ENCODE data around the gene APOBR.
A peak's percentile ranks its signal among the peaks of the same experiment; 100 is the strongest.
"Not testable (repeated sequence)": the region's sequence is repeated elsewhere in the genome, so short reads cannot be mapped to it uniquely, and the experiment has no call there.

Gene APOBR

DNA sequence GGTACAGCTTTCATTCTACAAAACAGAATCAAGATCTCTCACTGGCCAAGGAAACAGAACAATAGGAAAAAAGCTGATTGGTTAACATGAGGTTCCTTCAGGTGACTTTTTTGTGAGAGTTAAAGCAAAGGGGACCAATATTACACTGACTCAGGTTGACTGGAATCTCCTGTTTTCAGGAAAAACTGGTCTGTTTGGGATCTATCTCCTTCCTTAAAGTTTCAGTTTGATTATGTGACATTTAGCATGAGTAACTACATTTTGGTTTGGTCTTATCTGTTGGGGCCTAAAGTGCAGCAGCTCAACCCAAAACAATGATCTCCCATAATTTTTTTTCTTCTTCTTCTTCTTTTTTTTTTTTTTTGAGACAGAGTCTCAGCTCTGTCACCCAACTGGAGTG is 34.7 kb downstream of the APOBR start:
- H3K9ac ChIP-seq (ENCODE audit: low read depth, low read length) = no peak overlapping the region
- H3K36me3 ChIP-seq (ENCODE audit: insufficient read depth, low read length) = no peaks in the 10 kb centered on the region
- H3K4me1 ChIP-seq (ENCODE audit: insufficient read depth, low read length) = no peaks in the 10 kb centered on the region
- no peaks in the 10 kb centered on the region; the same call in 1 of the 2 replicates for H3K9me3 ChIP-seq (ENCODE audit: control insufficient read depth, insufficient read depth, low read length)

DNA sequence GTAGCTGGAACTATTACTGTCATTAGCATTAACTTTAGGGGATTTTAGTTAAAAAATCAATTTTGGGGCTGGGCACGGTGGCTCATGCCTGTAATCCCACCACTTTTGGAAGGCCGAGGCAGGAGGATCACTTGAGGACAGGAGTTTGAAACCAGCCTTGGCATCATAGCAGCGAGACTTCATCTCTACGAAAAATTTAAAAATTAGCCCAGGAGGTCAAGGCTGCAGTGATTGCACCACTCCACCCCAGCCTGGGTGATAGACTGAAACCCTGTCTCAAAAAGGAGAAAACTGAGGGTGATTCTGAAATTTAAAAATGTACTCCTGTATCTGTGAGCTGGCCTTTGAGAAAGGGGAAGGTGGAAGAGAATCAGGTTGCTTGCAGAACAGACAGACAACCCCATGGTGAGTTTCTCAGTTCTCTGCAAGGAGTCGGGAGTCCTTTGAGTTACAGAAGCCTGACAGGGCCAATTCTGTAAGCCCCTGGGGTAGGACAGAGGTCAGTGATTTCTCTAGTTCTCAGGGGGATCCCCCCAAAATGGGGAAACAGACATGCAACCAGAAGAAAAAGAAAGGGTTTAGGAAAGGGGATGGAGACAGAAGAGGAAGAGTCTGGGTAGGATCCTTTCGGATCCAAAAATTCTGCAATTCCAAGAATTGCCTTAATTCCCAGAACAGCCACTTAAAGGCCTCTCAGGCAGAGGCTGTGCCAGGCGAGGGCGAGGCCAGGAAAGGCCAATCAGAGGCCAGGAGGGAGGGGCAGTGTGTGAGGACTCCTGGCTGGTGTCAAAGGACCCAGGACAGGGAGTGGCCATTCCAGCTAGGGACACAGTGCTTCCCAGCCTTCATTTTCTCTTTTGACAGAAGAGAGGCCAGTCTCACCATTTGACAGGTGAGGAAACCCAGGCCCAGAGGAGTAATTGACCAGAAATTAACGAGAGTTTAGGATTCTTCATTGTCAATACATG is 37.6 kb downstream of the APOBR start:
- no peaks in the 10 kb centered on the region for H3K9me3 ChIP-seq (ENCODE audit: control insufficient read depth, insufficient read depth, low read length)
- 0 out of 2 replicates have a peak overlapping the region, but pooled peaks have one; percentile 9 for H3K9ac ChIP-seq (ENCODE audit: low read depth, low read length)
- H3K4me1 ChIP-seq (ENCODE audit: insufficient read depth, low read length) = no peaks in the 10 kb centered on the region
- H3K36me3 ChIP-seq (ENCODE audit: insufficient read depth, low read length) = no peaks in the 10 kb centered on the region

DNA sequence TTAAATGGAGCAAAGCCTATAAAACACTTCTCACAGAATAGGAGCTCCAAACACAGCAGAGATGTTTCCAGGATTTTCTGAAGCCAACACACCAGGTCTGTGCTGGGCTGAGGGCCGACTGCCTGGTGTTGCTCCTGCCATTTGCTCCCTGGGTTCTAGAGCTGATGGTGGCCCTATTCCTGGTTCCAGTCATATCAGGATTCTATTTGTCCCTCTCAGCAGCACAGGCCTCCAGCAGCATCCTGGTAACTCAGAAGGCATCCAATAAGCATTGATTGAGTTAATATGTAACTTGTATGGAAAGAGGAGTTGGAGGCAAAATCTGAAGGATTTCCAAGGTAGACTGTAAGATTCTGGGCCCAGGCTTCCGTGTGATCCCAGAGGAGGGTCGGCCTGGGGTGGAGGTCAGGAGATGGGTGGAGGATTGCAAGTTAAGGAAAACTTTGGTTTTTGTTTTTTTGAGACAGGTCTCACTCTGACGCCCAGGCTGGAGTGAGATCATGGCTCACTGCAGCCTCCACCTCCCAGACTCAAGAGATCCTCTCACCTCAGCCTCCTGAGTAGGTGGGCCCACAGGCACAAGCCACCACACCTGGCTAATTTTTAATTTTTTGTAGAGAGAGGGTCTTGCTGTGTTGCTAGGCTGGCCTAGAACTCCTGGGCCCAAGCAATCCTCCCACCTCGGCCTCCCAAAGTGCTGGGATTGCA is 38.7 kb downstream of the APOBR start:
- H3K9ac ChIP-seq (ENCODE audit: low read depth, low read length) = no peak overlapping the region
- no peaks in the 10 kb centered on the region for H3K36me3 ChIP-seq (ENCODE audit: insufficient read depth, low read length)
- no peaks in the 10 kb centered on the region for H3K4me1 ChIP-seq (ENCODE audit: insufficient read depth, low read length)
- no peaks in the 10 kb centered on the region for H3K9me3 ChIP-seq (ENCODE audit: control insufficient read depth, insufficient read depth, low read length)

DNA sequence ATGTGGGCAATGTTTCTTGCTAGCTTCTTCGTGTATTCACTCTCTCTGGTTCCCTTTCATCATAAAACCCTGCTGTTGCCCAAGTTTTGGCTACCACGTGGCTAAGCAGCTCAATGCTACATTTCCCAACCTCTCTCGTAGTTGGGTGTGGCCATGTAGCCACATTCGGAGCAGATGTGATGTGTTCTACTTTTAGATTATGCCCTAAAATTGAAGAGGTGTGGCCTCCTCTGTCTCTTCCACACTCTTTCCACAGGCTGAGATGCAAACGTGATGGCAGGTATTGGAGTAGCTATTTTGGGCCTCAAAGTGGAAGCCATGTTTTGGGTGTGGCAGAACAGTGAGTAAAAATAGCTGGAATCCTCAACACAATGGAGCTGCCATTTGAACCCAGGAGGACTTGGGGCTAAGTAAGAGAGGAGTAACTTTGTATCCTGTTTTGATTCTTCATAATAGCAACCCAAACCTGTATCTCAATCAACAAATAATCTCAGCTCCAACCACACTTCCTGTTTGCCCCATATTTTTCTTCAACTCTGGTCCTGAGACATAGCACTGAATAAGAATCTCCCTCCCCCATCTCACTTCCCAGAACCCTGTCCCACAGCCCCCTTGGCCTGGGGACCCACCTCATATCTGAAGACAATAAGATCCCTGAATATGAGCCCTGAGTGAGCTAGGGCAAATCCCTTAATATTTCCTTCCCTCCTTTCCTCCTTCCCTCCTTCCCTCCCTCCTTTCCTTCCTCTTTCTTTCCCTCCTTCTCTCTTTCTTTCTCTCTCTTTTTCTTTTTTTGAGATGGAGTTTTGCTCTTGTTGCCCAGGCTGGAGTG is 40.3 kb downstream of the APOBR start:
- Histone ChIP-seq H3K9ac (ENCODE audit: low read depth, low read length) (no peak overlapping the region), H3K4me1 (ENCODE audit: insufficient read depth, low read length) (no peaks in the 10 kb centered on the region), H3K36me3 (ENCODE audit: insufficient read depth, low read length) (no peaks in the 10 kb centered on the region), H3K9me3 (ENCODE audit: control insufficient read depth, insufficient read depth, low read length) (no peaks in the 10 kb centered on the region)

DNA sequence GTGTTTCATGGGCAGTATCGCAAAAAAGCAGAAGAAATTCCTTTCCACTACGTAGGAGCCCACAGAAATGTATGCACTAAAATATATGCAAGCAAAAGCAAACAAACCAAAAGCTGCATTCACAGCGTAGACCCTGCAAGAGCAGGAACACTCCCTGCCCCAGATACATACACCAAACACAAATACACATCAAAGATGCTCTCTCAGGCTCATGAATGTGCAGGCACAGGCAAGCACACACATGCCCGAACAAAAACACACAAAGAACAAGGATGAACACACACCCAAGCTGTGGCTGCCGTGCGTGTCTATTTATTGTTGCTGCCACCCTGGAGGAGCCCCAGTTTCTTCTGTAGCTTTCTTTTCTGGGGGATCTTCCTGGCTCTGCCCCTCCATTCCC is 42.6 kb downstream of the APOBR start:
- H3K4me1 ChIP-seq (ENCODE audit: insufficient read depth, low read length) = no peaks in the 10 kb centered on the region
- H3K9me3 ChIP-seq (ENCODE audit: control insufficient read depth, insufficient read depth, low read length) = no peaks in the 10 kb centered on the region
- no peak overlapping the region for H3K9ac ChIP-seq (ENCODE audit: low read depth, low read length)
- no peaks in the 10 kb centered on the region for H3K36me3 ChIP-seq (ENCODE audit: insufficient read depth, low read length)

DNA sequence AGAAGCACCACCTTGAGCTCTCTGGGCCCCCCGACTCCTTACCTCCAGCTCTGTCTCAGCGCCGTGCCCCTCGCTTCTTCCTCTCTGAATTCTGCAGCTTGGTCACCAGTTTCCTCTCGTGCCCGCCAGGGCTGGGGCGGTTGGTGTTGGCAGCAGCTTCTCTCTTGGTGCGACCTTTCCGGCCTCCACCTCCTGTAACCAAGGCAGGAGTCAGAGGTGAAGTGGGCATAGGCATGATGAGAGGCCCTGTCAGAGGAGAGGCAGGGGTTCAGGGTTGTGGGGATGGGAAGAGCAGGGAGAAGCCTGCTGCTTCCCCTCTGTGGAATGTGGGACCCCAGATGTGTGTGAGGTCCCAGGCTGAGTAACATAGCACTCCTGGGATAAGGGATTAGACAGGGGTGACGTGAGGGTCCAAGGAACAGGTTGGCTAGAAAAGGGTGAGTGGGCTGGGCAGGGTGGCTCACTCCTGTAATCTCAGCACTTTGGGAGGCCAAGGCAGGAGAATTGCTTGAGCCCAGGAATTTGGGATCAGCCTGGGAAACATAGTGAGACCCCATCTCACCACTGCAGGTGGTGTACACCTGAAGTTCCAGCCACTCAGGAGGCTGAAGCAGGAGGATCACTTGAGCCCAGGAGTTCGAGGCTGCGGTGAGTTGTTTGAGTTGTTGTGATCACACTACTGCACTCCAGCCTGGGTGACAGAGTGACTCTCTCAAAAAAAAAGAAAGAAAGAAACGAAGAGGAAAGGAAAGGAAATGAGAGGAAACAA is 43.7 kb downstream of the APOBR start:
- Histone ChIP-seq H3K9ac (ENCODE audit: low read depth, low read length) (no peak overlapping the region), H3K36me3 (ENCODE audit: insufficient read depth, low read length) (no peaks in the 10 kb centered on the region), H3K9me3 (ENCODE audit: control insufficient read depth, insufficient read depth, low read length) (no peaks in the 10 kb centered on the region), H3K4me1 (ENCODE audit: insufficient read depth, low read length) (no peaks in the 10 kb centered on the region)

DNA sequence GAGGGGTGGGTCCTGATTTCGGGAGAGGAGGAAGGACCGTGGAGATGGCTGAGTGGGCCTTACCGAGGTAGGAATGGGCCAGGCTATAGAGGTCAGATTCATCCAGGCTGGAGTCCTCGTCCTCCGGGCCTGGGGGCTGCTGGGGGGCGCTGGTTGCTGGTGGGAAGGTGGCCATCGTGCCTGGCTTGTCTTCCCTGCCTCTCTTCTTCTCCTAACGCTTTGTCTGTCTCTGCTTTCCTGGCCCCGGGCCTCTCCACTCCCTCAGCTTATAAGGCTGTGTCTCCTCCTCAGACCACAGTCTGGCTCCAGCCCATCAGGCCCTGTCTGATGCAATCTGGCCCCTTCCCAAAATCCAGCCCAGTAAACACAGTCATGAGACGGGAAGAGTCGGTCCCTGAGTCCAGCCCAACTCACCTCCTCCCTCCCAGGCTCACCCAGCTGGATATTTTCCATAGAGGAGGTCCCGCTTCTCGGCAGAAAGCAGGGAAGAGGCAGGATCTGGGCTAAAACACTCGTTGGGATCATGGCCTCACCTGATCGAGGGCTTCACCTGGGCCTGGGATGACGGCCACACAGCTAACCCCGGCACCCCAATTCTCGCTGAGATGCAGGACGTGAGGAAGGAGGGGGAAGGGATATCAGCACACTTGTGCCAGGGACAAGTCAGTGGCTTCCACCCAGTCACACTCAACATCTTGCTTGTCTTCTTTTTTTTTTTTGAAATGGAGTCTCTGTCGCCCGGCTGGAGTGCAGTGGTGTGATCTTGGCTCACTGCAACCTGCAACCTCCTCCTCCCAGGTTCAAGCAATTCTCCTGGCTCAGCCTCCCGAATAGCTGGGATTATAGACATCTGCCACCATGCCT is 44.5 kb downstream of the APOBR start, which contains the start of gene NUPR1:
Gene NUPR1, minus strand, starts transcription at position 242 of the 864 bp plus-strand sequence. Its CDS starts 67 bp downstream, at position 175.
- Histone ChIP-seq H3K9ac (ENCODE audit: low read depth, low read length) (no peak within 1 kb of the TSS), H3K4me1 (ENCODE audit: insufficient read depth, low read length) (no peaks in the 10 kb centered on the region), H3K9me3 (ENCODE audit: control insufficient read depth, insufficient read depth, low read length) (no peaks in the 10 kb centered on the region)

DNA sequence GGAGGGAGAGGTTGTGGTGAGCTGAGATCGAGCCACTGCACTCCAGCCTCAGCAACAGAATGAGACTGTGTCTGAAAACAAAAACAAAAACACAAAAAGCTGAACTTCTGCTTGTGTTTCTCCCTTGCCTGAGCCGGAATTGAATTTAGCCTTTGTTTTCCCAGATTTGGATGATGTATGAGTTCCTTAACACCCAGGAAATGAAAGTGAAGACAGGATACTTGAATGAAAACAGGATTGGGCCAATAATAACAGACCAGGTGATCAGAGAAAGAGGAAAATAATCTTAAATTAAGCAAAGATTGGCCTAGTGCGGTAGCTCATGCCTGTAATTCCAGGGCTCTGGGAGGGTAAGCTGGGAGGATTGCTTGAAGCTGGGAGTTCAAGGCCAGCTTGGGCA is 45.9 kb downstream of the APOBR start:
- Histone ChIP-seq H3K9ac (ENCODE audit: low read depth, low read length) (no peak overlapping the region), H3K4me1 (ENCODE audit: insufficient read depth, low read length) (no peaks in the 10 kb centered on the region), H3K36me3 (ENCODE audit: insufficient read depth, low read length) (no peaks in the 10 kb centered on the region), H3K9me3 (ENCODE audit: control insufficient read depth, insufficient read depth, low read length) (no peaks in the 10 kb centered on the region)

More for the DNA sequence above, 44.5 kb downstream of the APOBR start, which contains the start of gene NUPR1:
- H3K36me3 ChIP-seq (ENCODE audit: insufficient read depth, low read length) = no peaks in the 10 kb centered on the region

DNA sequence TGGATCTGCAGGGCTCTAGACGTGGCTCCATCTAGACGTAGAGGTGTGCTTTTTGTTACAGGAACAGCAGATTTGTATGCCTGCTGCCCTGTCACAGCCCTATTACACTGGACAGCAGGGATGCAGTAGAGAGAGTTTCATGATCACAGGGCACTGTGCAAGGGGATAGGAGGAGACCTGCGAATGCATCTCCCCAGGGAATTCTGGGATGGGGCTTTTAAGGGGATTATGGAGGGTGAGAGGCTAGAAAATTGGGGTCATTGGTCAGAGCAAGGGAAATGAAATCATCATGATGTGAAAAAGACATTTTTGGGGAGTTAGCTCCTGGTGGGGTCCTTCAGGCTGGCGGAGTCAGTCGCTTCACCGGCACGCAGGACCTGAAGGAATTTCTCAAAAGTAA is 48.2 kb downstream of the APOBR start:
- H3K9ac ChIP-seq (ENCODE audit: low read depth, low read length) = no peak overlapping the region
- no peaks in the 10 kb centered on the region for H3K4me1 ChIP-seq (ENCODE audit: insufficient read depth, low read length)
- no peaks in the 10 kb centered on the region for H3K9me3 ChIP-seq (ENCODE audit: control insufficient read depth, insufficient read depth, low read length)
- H3K36me3 ChIP-seq (ENCODE audit: insufficient read depth, low read length) = no peaks in the 10 kb centered on the region

DNA sequence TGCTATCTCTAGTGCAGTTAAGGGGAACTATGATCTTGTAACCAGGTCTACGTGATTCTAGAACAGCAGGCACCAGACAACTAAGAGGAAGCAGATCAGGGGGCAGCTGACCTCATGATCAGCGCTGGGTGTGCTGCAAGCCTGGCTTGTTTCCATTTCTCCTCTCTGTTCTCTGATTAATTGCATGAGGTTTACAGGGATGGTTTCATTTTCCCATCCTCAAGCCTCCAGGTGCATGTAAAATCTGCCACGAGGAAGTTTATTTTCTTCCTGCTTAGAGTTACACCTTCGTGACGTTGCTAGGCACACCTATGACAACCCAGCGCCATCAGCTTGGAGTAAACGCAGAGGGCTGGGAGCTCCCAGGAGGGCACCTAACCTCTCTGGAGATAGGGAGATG is 48.6 kb downstream of the APOBR start:
- H3K4me1 ChIP-seq (ENCODE audit: insufficient read depth, low read length) = no peaks in the 10 kb centered on the region
- H3K9me3 ChIP-seq (ENCODE audit: control insufficient read depth, insufficient read depth, low read length) = no peaks in the 10 kb centered on the region
- no peaks in the 10 kb centered on the region for H3K36me3 ChIP-seq (ENCODE audit: insufficient read depth, low read length)
- no peak overlapping the region for H3K9ac ChIP-seq (ENCODE audit: low read depth, low read length)

DNA sequence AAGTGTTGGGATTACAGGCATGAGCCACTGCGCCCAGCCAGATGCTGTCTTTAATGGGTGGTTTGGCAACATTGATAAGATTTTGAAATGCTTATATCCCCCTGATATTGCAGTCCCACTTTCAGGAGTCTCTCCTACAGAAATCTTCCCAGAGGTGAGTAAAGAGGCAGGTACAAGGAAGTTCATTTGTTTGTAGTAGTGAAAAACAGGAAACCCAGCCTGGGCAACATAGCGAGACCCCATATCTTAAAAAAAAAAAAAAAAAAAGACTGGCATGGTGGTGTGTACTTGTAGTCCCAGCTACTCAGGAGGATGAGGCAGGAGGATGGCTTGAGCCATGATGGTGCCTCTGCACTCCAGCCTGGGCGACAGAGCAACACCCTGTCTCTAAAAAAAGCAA is 50.6 kb downstream of the APOBR start:
- H3K4me1 ChIP-seq (ENCODE audit: insufficient read depth, low read length) = no peaks in the 10 kb centered on the region
- no peaks in the 10 kb centered on the region for H3K9me3 ChIP-seq (ENCODE audit: control insufficient read depth, insufficient read depth, low read length)
- H3K36me3 ChIP-seq (ENCODE audit: insufficient read depth, low read length) = no peaks in the 10 kb centered on the region
- no peak overlapping the region for H3K9ac ChIP-seq (ENCODE audit: low read depth, low read length)

DNA sequence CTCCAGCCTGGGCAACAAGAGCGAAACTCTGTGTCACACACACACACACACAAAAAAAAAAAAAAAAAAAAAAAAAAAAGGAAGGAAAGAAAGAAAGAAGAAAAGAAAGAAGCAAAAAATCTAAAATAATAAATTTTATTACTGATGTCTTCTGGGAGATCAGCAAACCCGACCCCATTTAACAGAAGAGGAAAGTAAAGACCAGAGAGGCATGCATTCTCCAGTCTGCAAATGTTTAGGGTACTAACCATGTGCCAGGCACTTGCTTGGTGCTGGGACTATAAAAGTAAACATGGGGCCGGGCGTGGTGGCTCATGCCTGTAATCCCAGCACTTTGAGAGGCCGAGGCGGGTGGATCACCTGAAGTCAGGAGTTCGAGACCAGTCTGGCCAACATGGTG is 51.5 kb downstream of the APOBR start:
- H3K9me3 ChIP-seq (ENCODE audit: control insufficient read depth, insufficient read depth, low read length); H3K4me1 ChIP-seq (ENCODE audit: insufficient read depth, low read length); H3K9ac ChIP-seq (ENCODE audit: low read depth, low read length); H3K36me3 ChIP-seq (ENCODE audit: insufficient read depth, low read length): not testable (repeated sequence)

DNA sequence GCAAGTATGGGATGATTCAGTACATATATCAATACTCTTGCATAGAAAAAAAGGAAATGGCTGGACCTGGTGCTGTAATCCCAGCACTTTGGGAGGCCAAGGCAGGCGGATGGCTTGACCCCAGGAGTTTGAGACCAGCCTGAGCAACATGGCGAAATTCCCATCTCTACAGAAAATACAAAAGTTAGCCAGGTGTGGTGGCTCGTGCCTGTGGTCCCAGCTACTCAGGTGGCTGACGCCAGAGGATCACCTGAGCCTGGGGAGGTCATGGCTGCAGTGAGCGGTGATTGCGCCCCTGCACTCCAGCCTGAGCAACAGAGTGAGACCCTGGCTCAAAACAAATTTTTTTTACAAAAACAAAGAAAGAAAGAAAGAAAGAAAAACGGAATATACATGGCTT is 52.2 kb downstream of the APOBR start:
- H3K9me3 ChIP-seq (ENCODE audit: control insufficient read depth, insufficient read depth, low read length) = no peaks in the 10 kb centered on the region
- H3K9ac ChIP-seq (ENCODE audit: low read depth, low read length) = no peak overlapping the region
- no peaks in the 10 kb centered on the region for H3K36me3 ChIP-seq (ENCODE audit: insufficient read depth, low read length)
- no peaks in the 10 kb centered on the region for H3K4me1 ChIP-seq (ENCODE audit: insufficient read depth, low read length)
